Suprapubic skin (tissue), 4 donors: ENCODE results near the gene TEC.

ENCODE experiments used
- CTCF ChIP-seq, 2 donors: fragments of 200-600 bp in 1 of 2; fragments of 450-650 bp in 1 of 2; sonication (generic) in 1 of 2; IDR thresholded peaks; one replicate each; pipeline ENCODE4 v1.5.1; 2016 to 2019; ENCODE audit warnings: antibody characterized with exemption in 2 of 2, mild to moderate bottlenecking in 1 of 2, moderate library complexity in 1 of 2
- POLR2A ChIP-seq, 2 donors: fragments of 450-650 bp; IDR thresholded peaks; one replicate each; pipeline ENCODE4 v1.6.1; 2017; ENCODE audit warnings: antibody characterized with exemption in 2 of 2, mild to moderate bottlenecking in 2 of 2, moderate library complexity in 2 of 2
- POLR2AphosphoS5 ChIP-seq, 3 donors: sonication (generic); formaldehyde crosslinking; IDR thresholded peaks; one replicate each; pipeline ENCODE4 v1.6.1; 2017; ENCODE audit warnings: antibody characterized with exemption in 3 of 3

- TF ChIP-seq POLR2A (IDR thresholded peaks at IDR 0.05) (no peak), CTCF (IDR thresholded peaks at IDR 0.05) (no peak), POLR2AphosphoS5 (IDR thresholded peaks at IDR 0.05) (no peak)
Measured at GRCh38 chr4:48222491-48222890, 47.1 kb downstream of the TEC start.
